HFFc6 (cell line): ENCODE results near the gene SULT1A2. TPM values are rescaled to one million over a fixed set of nuclear protein-coding genes. Genes with fewer than 3 reads are reported as not detected.
"Not testable (repeated sequence)": the region's sequence is repeated elsewhere in the genome, so short reads cannot be mapped to it uniquely, and the experiment has no call there.

Experiments used
- DNase-seq: peaks from one replicate; pipeline ENCODE4 v3.0.0-alpha.2; 2018
- H3K27ac Mint-ChIP-seq: 2 replicates; pipeline ENCODE4 v1.8.0; 2020; ENCODE audit warnings: mild to moderate bottlenecking, mixed read lengths
- H3K27me3 Mint-ChIP-seq: 2 replicates; pipeline ENCODE4 v1.8.0; 2021; ENCODE audit warnings: mild to moderate bottlenecking, moderate library complexity, mixed read lengths; ENCODE audit not compliant: insufficient read depth
- H3K36me3 Mint-ChIP-seq: 2 replicates; pipeline ENCODE4 v1.8.0; 2021; ENCODE audit warnings: low read depth, mixed read lengths
- H3K4me1 Mint-ChIP-seq: 2 replicates; pipeline ENCODE4 v1.8.0; 2020; ENCODE audit warnings: low read depth, mixed read lengths
- H3K4me3 Mint-ChIP-seq: 2 replicates; pipeline ENCODE4 v1.8.0; 2020; ENCODE audit warnings: mild to moderate bottlenecking, moderate library complexity, mixed read lengths
- H3K9me3 Mint-ChIP-seq: 2 replicates; pipeline ENCODE4 v1.8.0; 2020; ENCODE audit warnings: mild to moderate bottlenecking, mixed read lengths
- CTCF ChIP-seq: fragments of 200-600 bp; sonication (generic); IDR thresholded peaks from 2 replicates; pipeline ENCODE4 v1.5.0; 2021; ENCODE audit warnings: antibody characterized with exemption, mild to moderate bottlenecking
- total RNA-seq, 6 experiments: library from RNA; stranded (reverse); fragmentation: NEBNext Ultra II Directional; extraction: Animal tissue kit (Norgen Biotek cat#: 25700); gene quantifications; 2 replicates in 1 of 6; 3 replicates in 5 of 6; pipeline ENCODE4 v1.2.3, GENCODE V29; 2021

The SULT1A2 gene
- total RNA-seq, 6 experiments from 2014 or later = not detected

- no peaks in the 10 kb centered on the region for H3K4me1 Mint-ChIP-seq
- TF ChIP-seq CTCF = no peak
- no peaks in the 10 kb centered on the region for H3K9me3 Mint-ChIP-seq
- H3K27ac Mint-ChIP-seq = no peak overlapping the region
- H3K4me3 Mint-ChIP-seq = no peak overlapping the region
- no peaks in the 10 kb centered on the region for H3K36me3 Mint-ChIP-seq
- H3K27me3 Mint-ChIP-seq = peaks cover 37% of the 10 kb centered on the region
- no peak for DNase-seq
Measured at GRCh38 chr16:28610595-28611191, 13.8 kb upstream of the SULT1A2 start.

DNA sequence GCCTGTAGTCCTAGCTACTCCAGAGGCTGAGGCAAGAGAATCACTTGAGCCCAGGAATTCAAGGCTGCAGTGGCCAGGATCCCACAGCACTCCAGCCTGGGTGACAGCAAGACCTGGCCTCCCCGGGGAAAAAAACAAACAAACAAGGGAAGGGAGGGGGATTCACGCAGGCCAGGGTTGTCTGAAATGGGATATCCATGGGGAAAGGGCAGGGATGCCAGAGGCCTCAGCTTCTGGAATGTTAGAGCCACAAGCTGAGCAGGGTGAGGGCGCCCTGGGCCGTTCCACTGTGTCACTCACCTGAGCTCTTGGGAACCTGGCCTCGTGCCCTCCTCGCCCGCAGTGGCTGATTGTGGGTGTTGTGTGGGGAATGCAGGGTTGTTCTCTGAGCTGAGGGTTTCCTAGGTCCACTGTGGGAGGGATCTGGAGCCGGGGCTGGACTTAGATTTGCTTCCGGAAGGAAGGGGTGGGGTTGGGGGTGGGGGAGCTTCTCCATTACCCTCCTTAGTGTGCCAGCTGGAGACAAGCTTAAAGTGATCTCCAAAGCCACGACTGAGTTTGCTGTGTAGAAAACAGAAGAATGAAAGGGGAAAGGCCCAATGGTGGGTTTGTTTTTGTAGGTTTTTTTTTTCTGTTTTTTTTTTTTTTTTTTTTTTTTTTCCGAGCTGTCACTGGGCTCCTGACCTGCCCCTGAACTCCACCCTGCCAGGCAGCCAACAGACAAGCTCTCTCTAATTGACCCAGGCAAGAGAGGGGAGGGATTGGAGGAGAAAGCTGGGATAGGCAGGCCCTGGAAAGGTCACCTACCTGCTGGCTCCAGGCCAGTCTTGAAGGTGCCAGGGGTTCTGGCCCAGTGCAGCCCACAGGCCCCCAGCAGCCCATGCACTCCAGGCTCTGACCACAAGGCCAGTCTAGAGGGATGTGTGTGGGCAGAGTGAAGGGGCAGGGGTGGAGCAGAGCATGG lies 13.1 kb upstream of the SULT1A2 start, which contains the start of gene SULT1A1:
TSS of gene SULT1A1 (minus strand) at position 414 of the 964 bp plus-strand sequence. CDS start 1,189 bp downstream, outside the sequence.
- Mint-ChIP-seq H3K4me1 (no peaks in the 10 kb centered on the region), H3K4me3 (no peak within 1 kb of the TSS), H3K9me3 (no peaks in the 10 kb centered on the region), H3K27me3 (peaks cover 37% of the 10 kb centered on the region), H3K27ac (no peak within 1 kb of the TSS), H3K36me3 (no peaks in the 10 kb centered on the region)
- DNase-seq = no peak
- no peak for TF ChIP-seq CTCF

DNA sequence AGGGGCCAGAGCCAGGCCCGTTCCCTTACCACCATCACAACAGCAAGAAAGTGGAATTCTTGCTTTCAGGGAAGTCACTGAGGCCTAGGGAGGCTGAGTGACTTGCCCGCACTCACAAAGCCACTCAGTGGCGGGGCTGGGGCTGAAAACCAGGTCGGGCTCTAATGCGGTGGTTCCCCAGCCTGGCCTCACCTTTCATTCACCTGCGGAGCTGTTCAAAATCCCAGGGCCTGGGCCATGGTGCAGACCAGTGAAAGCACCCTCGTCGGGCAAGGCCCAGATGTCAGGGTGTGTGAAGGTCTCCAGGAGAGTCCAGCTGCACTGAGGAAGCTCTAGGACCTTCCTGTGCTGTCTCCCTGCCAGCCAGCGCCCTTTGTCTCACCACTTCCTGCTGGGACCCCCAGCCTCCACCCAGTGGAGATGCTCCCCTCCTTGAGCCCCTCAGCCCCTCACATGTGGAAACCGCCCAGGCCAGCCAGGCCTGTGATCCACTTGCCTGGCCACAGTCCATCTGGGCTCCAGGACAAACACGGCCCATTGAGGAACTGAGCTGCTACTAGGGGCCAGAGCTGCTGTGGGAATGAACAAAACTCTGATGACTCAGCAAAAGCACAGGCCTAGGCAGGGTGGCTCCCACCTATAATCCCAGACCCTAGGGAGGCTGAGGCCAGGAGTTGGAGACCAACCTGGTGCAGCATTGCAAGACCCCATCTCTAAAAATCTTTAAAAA lies 12.2 kb upstream of the SULT1A2 start:
- not testable (repeated sequence) for H3K36me3 Mint-ChIP-seq, DNase-seq, H3K4me3 Mint-ChIP-seq, H3K4me1 Mint-ChIP-seq, H3K9me3 Mint-ChIP-seq, H3K27ac Mint-ChIP-seq
- H3K27me3 Mint-ChIP-seq = peaks cover 41% of the 10 kb centered on the region

DNA sequence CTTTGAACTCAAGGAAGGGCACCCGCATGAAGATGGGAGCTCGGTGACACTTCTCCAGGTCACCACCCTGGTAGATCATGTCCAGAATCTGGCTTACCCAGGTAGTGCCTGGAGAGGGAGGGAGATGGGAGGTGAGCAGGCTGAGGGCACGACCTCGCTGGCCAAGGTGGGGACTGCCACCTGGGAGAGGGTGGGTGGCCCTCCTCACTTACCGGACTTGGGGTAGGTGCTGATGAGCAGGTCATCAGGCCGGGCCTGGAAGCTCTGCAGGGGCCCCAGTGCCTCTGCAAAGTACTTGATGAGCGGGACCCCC lies 11.6 kb upstream of the SULT1A2 start:
- peaks cover 46% of the 10 kb centered on the region for H3K27me3 Mint-ChIP-seq
- H3K9me3 Mint-ChIP-seq, H3K27ac Mint-ChIP-seq, H3K36me3 Mint-ChIP-seq, DNase-seq, H3K4me1 Mint-ChIP-seq, H3K4me3 Mint-ChIP-seq: not testable (repeated sequence)

GRCh38 chr16:28607681-28608495 lies 11.0 kb upstream of the SULT1A2 start:
- not testable (repeated sequence) for H3K27ac Mint-ChIP-seq

GRCh38 chr16:28607116-28607623 lies 10.3 kb upstream of the SULT1A2 start:
- no peak for DNase-seq
- H3K27ac Mint-ChIP-seq = no peak overlapping the region
- TF ChIP-seq CTCF = no peak
- H3K36me3 Mint-ChIP-seq = no peaks in the 10 kb centered on the region
- peaks cover 48% of the 10 kb centered on the region for H3K27me3 Mint-ChIP-seq
- no peaks in the 10 kb centered on the region for H3K4me1 Mint-ChIP-seq
- no peaks in the 10 kb centered on the region for H3K9me3 Mint-ChIP-seq
- H3K4me3 Mint-ChIP-seq = no peak overlapping the region

More at GRCh38 chr16:28607681-28608495, 11.0 kb upstream of the SULT1A2 start:
- DNase-seq, H3K4me3 Mint-ChIP-seq, H3K9me3 Mint-ChIP-seq, H3K4me1 Mint-ChIP-seq, H3K36me3 Mint-ChIP-seq: not testable (repeated sequence)
- peaks cover 48% of the 10 kb centered on the region for H3K27me3 Mint-ChIP-seq
